GM18951 (cell line): Measurements from ENCODE around the gene MACIR.
"Not testable (repeated sequence)": the region's sequence is repeated elsewhere in the genome, so short reads cannot be mapped to it uniquely, and the experiment has no call there.

Experiments used
- POLR2A ChIP-seq: IDR thresholded peaks from 4 replicates; pipeline ENCODE4 v1.6.1; 2011; ENCODE audit warnings: mild to moderate bottlenecking; ENCODE audit not compliant: insufficient read length, insufficient read depth; ENCODE audit errors: extremely low read depth
- in situ Hi-C: fragments of 300-500 bp; cut with MboI; formaldehyde crosslinking; loops from one replicate; pipeline ENCODE4 v1.12.0; 2022; ENCODE audit warnings: low sequenced_read_pairs, mixed read lengths, inconsistent platforms; ENCODE audit not compliant: unreplicated experiment

The MACIR gene

GRCh38 chr5:103258368-103258956, at the start of gene MACIR:
MACIR (plus strand) TSS chr5:103258763; CDS start chr5:103275920, 17,157 bp downstream.
- in situ Hi-C loops = no loop called here

GRCh38 chr5:103209065-103209464, 49.5 kb upstream of the MACIR start:
- in situ Hi-C loops = no loop called here
- TF ChIP-seq POLR2A = no peak

More at GRCh38 chr5:103258368-103258956, at the start of gene MACIR:
- peak; percentile 85 for TF ChIP-seq POLR2A

- in situ Hi-C loops = no loop called here
- TF ChIP-seq POLR2A = no peak
Measured at GRCh38 chr5:103210952-103211351, 47.6 kb upstream of the MACIR start.

- in situ Hi-C loops = no loop called here
- no peak for TF ChIP-seq POLR2A
Measured at GRCh38 chr5:103211576-103212561, 46.7 kb upstream of the MACIR start.

- no peak for TF ChIP-seq POLR2A
- in situ Hi-C loops = no loop called here
Measured at GRCh38 chr5:103216137-103216536, 42.4 kb upstream of the MACIR start.

GRCh38 chr5:103216697-103217096, 41.9 kb upstream of the MACIR start:
- no peak for TF ChIP-seq POLR2A
- in situ Hi-C loops = no loop called here

GRCh38 chr5:103217101-103217500, 41.5 kb upstream of the MACIR start:
- in situ Hi-C loops = no loop called here
- TF ChIP-seq POLR2A = no peak

GRCh38 chr5:103218164-103218563, 40.4 kb upstream of the MACIR start:
- in situ Hi-C loops = no loop called here
- no peak for TF ChIP-seq POLR2A

GRCh38 chr5:103219074-103219473, 39.5 kb upstream of the MACIR start:
- in situ Hi-C loops = not testable (repeated sequence)

GRCh38 chr5:103223031-103223955, 35.3 kb upstream of the MACIR start:
- in situ Hi-C loops = no loop called here

GRCh38 chr5:103224118-103224893, 34.3 kb upstream of the MACIR start:
- in situ Hi-C loops = no loop called here
- TF ChIP-seq POLR2A = no peak

More at GRCh38 chr5:103223031-103223955, 35.3 kb upstream of the MACIR start:
- TF ChIP-seq POLR2A = no peak

- no peak for TF ChIP-seq POLR2A
- in situ Hi-C loops = no loop called here
Measured at GRCh38 chr5:103224894-103225246, 33.7 kb upstream of the MACIR start.
